HG02970 (cell line): ENCODE results near the gene SERPINB2.
"Not testable (repeated sequence)": the region's sequence is repeated elsewhere in the genome, so short reads cannot be mapped to it uniquely, and the experiment has no call there.

ENCODE experiments used
- ATAC-seq: cut with Tn5 transposase; IDR thresholded peaks from one replicate; pipeline ENCODE4 v1.9.1; 2021; ENCODE audit warnings: mild to moderate bottlenecking, moderate library complexity, moderate number of reproducible peaks; ENCODE audit not compliant: unreplicated experiment, low FRiP score

SERPINB2 gene

GRCh38 chr18:63930773-63931354 lies 43.4 kb downstream of the SERPINB2 start:
- no peak for ATAC-seq

- peak; percentile 98 for ATAC-seq
These were observed 48.8 kb downstream of the SERPINB2 start for GRCh38 chr18:63936156-63936931.

- no peak for ATAC-seq
These were observed 49.5 kb downstream of the SERPINB2 start for GRCh38 chr18:63936932-63937393.

GRCh38 chr18:63940008-63940407 lies 52.5 kb downstream of the SERPINB2 start:
- ATAC-seq: no peak

GRCh38 chr18:63940543-63941050 lies 53.1 kb downstream of the SERPINB2 start:
- ATAC-seq: not testable (repeated sequence)

GRCh38 chr18:63947051-63947790 lies 59.7 kb downstream of the SERPINB2 start:
- ATAC-seq: no peak

DNA sequence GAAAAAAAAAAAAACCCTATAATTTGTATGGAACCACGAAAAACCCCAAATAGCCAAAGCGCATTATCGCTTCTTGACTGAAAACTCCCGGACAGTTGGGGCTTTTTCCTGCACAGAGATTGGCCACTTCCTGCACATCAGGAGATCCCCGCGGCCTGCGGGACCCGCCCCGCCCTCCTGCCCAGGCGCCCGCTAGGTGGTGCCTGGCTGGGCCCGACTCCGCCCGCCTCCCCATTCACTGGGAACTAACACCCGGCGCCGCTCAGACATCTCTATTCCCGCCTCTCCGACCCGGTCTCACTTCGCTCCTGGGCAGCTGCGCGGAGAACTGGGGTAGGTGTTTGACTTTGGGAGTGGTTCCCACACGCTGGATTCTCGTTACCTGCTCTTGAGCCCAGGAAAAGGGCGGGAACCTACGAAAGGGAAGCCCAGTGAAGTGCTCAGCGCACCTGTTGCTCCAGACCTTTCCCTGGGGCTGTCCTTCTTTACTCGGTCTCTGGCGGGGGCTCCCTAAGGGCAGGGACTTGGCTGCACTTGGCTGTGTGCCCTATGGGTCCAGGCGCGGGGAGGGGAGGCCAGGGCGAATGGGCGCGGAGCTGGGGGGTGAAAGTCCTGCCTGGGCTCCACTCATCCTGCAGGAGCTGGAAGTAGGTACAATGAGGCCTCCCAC lies 61.7 kb downstream of the SERPINB2 start, which contains the start of gene HMSD:
TSS of gene HMSD (plus strand) at position 234 of the 670 bp plus-strand sequence. CDS start 4,155 bp downstream, outside the sequence.
- peak; percentile 89 for ATAC-seq

- ATAC-seq: peak; percentile 44
These were observed 63.8 kb downstream of the SERPINB2 start for GRCh38 chr18:63951302-63951705.
